ENCODE data around the gene ABHD16A.
"Not testable (repeated sequence)": the region's sequence is repeated elsewhere in the genome, so short reads cannot be mapped to it uniquely, and the experiment has no call there.

Gene ABHD16A

DNA sequence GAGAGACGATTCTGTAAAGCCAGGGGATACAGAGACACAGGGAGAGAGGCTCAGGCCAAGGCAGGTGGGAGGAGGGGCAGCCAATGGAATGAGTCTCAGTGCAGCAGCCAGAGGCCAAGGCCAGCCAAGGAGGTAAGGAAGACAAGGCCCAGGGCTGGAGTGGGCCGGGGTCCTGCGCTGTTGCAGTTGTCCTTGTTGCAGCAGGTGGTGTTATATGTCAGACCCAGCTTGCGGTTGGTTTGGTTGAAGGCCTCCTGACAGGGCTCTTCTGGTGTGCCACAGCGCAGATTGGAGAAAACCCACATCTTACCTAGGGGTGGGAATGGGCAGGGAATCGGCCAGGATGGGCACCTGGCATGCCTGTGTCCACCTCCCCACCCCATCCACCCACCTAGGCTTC is 15.9 kb upstream of the ABHD16A start:
- Histone ChIP-seq H3K36me3 (ENCODE audit: control insufficient read depth, insufficient read depth, low read length) (no peaks in the 10 kb centered on the region), H3K4me3 (ENCODE audit: low read length) (no peak overlapping the region), H3K27me3 (ENCODE audit: control insufficient read depth, insufficient read depth, low read length) (no peaks in the 10 kb centered on the region), H3K9ac (ENCODE audit: low read length) (no peak overlapping the region), H3K9me3 (ENCODE audit: control insufficient read depth, low read length) (no peaks in the 10 kb centered on the region), H3K4me1 (ENCODE audit: control insufficient read depth, insufficient read depth, low read length) (peaks cover 40% of the 10 kb centered on the region)

DNA sequence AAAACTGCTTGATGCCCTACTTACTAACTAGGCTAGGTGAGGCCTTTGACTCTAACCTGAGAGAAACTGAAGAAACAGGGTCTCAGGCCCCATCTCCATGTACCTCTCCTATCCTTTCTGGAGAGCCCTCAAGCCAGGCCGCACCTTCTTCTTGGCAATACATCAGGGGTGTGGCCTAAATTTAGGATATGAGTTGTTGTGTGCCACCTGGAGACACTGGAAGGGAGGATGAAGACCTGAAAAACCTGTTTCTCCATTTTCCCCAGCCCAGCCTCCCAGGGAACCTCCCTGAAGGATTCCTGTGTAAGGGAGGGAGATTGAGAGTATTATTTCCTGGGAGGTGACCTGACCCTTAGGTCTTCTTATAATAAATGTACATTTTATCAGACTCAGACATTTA is 15.1 kb upstream of the ABHD16A start:
- H3K27me3 ChIP-seq (ENCODE audit: control insufficient read depth, insufficient read depth, low read length): no peaks in the 10 kb centered on the region
- peaks cover 42% of the 10 kb centered on the region for H3K4me1 ChIP-seq (ENCODE audit: control insufficient read depth, insufficient read depth, low read length)
- no peak overlapping the region for H3K9ac ChIP-seq (ENCODE audit: low read length)

GRCh38 chr6:31717499-31718222 is 14.5 kb upstream of the ABHD16A start:
- H3K4me3 ChIP-seq (ENCODE audit: low read length): no peak overlapping the region
- no peak overlapping the region for H3K9ac ChIP-seq (ENCODE audit: low read length)
- H3K9me3 ChIP-seq (ENCODE audit: control insufficient read depth, low read length): no peaks in the 10 kb centered on the region
- no peaks in the 10 kb centered on the region for H3K27me3 ChIP-seq (ENCODE audit: control insufficient read depth, insufficient read depth, low read length)
- H3K4me1 ChIP-seq (ENCODE audit: control insufficient read depth, insufficient read depth, low read length): peaks cover 42% of the 10 kb centered on the region
- H3K36me3 ChIP-seq (ENCODE audit: control insufficient read depth, insufficient read depth, low read length): no peaks in the 10 kb centered on the region

More for the DNA sequence above, 15.1 kb upstream of the ABHD16A start:
- H3K36me3 ChIP-seq (ENCODE audit: control insufficient read depth, insufficient read depth, low read length): no peaks in the 10 kb centered on the region
- H3K9me3 ChIP-seq (ENCODE audit: control insufficient read depth, low read length): no peaks in the 10 kb centered on the region
- no peak overlapping the region for H3K4me3 ChIP-seq (ENCODE audit: low read length)

- H3K4me3 ChIP-seq (ENCODE audit: low read length): no peak within 1 kb of the TSS
- peak within 1 kb of the TSS; percentile 24 for H3K9ac ChIP-seq (ENCODE audit: low read length)
- H3K36me3 ChIP-seq (ENCODE audit: control insufficient read depth, insufficient read depth, low read length): no peaks in the 10 kb centered on the region
- peaks cover 52% of the 10 kb centered on the region for H3K4me1 ChIP-seq (ENCODE audit: control insufficient read depth, insufficient read depth, low read length)
- H3K9me3 ChIP-seq (ENCODE audit: control insufficient read depth, low read length): no peaks in the 10 kb centered on the region
- H3K27me3 ChIP-seq (ENCODE audit: control insufficient read depth, insufficient read depth, low read length): no peaks in the 10 kb centered on the region
These were observed 12.2 kb upstream of the ABHD16A start, which contains the start of gene LY6G6D for GRCh38 chr6:31715022-31715958. Gene LY6G6D (plus strand): TSS chr6:31715348. CDS start chr6:31715356, 8 bp downstream.

DNA sequence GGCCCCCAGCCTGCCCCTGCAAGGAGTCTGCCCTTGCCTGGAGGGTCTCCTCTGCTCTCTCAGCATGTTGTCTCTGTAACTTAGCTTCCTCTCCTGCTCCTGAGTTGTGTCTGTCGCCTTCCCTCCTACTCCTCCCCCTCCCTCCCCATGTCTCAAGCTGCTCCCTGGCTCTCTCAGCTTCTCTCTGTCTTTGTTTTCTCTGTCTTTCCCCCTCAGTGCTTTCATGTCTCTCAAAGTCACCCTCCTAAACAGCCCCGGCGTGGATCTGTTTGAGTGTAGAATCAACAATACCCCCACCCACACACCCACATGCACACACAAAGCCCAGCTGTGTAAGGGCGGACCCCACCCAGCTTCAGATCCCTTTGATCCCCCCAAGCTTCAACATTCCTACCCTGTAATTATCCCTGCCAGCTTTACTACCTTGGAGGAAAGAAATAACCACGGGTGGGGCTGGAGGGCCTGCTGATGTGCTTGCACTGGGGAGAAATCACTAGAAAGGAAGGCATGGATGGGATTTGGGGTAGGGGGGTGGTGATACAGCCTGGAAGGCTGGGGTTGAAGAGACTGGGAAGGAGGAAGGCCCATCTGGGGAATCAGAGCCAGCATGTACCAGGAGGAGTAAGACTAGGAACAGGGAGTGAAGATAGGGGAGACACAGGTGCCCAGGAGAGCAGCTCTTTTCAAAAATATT is 11.0 kb upstream of the ABHD16A start:
- Histone ChIP-seq H3K9me3 (ENCODE audit: control insufficient read depth, low read length) (no peaks in the 10 kb centered on the region), H3K27me3 (ENCODE audit: control insufficient read depth, insufficient read depth, low read length) (no peaks in the 10 kb centered on the region), H3K4me1 (ENCODE audit: control insufficient read depth, insufficient read depth, low read length) (peaks cover 45% of the 10 kb centered on the region), H3K36me3 (ENCODE audit: control insufficient read depth, insufficient read depth, low read length) (no peaks in the 10 kb centered on the region), H3K9ac (ENCODE audit: low read length) (peak overlapping the region; percentile 24), H3K4me3 (ENCODE audit: low read length) (no peak overlapping the region)

DNA sequence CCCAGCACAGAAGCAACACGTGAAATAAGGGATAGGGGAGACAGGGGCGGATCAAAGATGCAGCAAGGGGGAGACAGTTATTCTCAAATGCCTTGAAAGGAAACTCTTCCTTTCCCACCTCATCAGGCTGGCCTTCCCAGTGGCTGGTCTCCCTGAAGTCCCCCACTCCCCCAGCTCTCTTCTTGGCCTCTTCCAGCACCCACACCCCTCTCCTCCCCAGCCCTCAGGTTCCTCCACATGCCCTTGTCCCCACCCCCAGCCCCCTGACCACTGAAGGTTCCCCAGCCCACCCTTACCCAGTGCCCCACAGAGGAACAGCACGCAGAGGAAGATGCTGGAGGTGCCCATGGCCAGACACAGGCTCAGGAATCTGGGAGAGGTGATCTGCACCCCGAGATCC is 10.3 kb upstream of the ABHD16A start:
- no peak overlapping the region for H3K4me3 ChIP-seq (ENCODE audit: low read length)
- H3K9ac ChIP-seq (ENCODE audit: low read length): no peak overlapping the region
- H3K4me1 ChIP-seq (ENCODE audit: control insufficient read depth, insufficient read depth, low read length): peaks cover 38% of the 10 kb centered on the region
- no peaks in the 10 kb centered on the region for H3K36me3 ChIP-seq (ENCODE audit: control insufficient read depth, insufficient read depth, low read length)
- H3K27me3 ChIP-seq (ENCODE audit: control insufficient read depth, insufficient read depth, low read length): no peaks in the 10 kb centered on the region
- no peaks in the 10 kb centered on the region for H3K9me3 ChIP-seq (ENCODE audit: control insufficient read depth, low read length)

GRCh38 chr6:31712296-31712695 is 9.2 kb upstream of the ABHD16A start:
- no peaks in the 10 kb centered on the region for H3K9me3 ChIP-seq (ENCODE audit: control insufficient read depth, low read length)
- H3K4me1 ChIP-seq (ENCODE audit: control insufficient read depth, insufficient read depth, low read length): peaks cover 27% of the 10 kb centered on the region
- no peak overlapping the region for H3K9ac ChIP-seq (ENCODE audit: low read length)
- H3K27me3 ChIP-seq (ENCODE audit: control insufficient read depth, insufficient read depth, low read length): no peaks in the 10 kb centered on the region
- H3K36me3 ChIP-seq (ENCODE audit: control insufficient read depth, insufficient read depth, low read length): no peaks in the 10 kb centered on the region
- H3K4me3 ChIP-seq (ENCODE audit: low read length): no peak overlapping the region

- Histone ChIP-seq H3K9ac (ENCODE audit: low read length) (no peak overlapping the region), H3K4me1 (ENCODE audit: control insufficient read depth, insufficient read depth, low read length) (peaks cover 26% of the 10 kb centered on the region), H3K9me3 (ENCODE audit: control insufficient read depth, low read length) (no peaks in the 10 kb centered on the region), H3K27me3 (ENCODE audit: control insufficient read depth, insufficient read depth, low read length) (no peaks in the 10 kb centered on the region), H3K4me3 (ENCODE audit: low read length) (no peak overlapping the region), H3K36me3 (ENCODE audit: control insufficient read depth, insufficient read depth, low read length) (no peaks in the 10 kb centered on the region)
These were observed 8.1 kb upstream of the ABHD16A start for GRCh38 chr6:31711233-31711632.

GRCh38 chr6:31710523-31711219 is 7.5 kb upstream of the ABHD16A start:
- peaks cover 26% of the 10 kb centered on the region for H3K4me1 ChIP-seq (ENCODE audit: control insufficient read depth, insufficient read depth, low read length)
- H3K36me3 ChIP-seq (ENCODE audit: control insufficient read depth, insufficient read depth, low read length): no peaks in the 10 kb centered on the region
- no peaks in the 10 kb centered on the region for H3K9me3 ChIP-seq (ENCODE audit: control insufficient read depth, low read length)
- no peak overlapping the region for H3K9ac ChIP-seq (ENCODE audit: low read length)
- H3K27me3 ChIP-seq (ENCODE audit: control insufficient read depth, insufficient read depth, low read length): no peaks in the 10 kb centered on the region
- no peak overlapping the region for H3K4me3 ChIP-seq (ENCODE audit: low read length)

GRCh38 chr6:31709157-31709556 is 6.0 kb upstream of the ABHD16A start:
- not testable (repeated sequence) for H3K9me3 ChIP-seq (ENCODE audit: control insufficient read depth, low read length); H3K36me3 ChIP-seq (ENCODE audit: control insufficient read depth, insufficient read depth, low read length); H3K4me3 ChIP-seq (ENCODE audit: low read length); H3K27me3 ChIP-seq (ENCODE audit: control insufficient read depth, insufficient read depth, low read length); H3K9ac ChIP-seq (ENCODE audit: low read length)
- peaks cover 22% of the 10 kb centered on the region for H3K4me1 ChIP-seq (ENCODE audit: control insufficient read depth, insufficient read depth, low read length)

DNA sequence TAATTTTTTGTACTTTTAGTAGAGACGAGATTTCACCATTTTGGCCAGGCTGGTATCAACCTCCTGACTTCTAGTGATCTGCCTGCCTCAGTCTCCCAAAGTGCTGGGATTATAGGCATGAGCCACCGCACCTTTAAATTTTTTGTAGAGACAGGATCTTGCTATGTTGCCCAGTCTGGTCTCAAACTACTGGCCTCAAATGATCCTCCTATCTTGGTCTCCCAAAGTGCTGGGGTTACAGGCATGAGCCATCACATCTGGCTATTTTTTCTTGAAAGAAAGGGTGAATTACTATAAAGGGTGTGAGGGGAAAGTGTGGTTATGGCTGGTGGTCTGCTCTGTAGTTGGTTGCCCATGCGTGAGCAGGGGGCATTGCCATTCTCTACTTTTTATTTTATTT is 5.1 kb upstream of the ABHD16A start:
- no peaks in the 10 kb centered on the region for H3K27me3 ChIP-seq (ENCODE audit: control insufficient read depth, insufficient read depth, low read length)
- H3K9me3 ChIP-seq (ENCODE audit: control insufficient read depth, low read length): no peaks in the 10 kb centered on the region
- no peak overlapping the region for H3K4me3 ChIP-seq (ENCODE audit: low read length)
- H3K36me3 ChIP-seq (ENCODE audit: control insufficient read depth, insufficient read depth, low read length): no peaks in the 10 kb centered on the region
- peaks cover 25% of the 10 kb centered on the region for H3K4me1 ChIP-seq (ENCODE audit: control insufficient read depth, insufficient read depth, low read length)
- H3K9ac ChIP-seq (ENCODE audit: low read length): no peak overlapping the region
